HepG2 (cell line): ENCODE data around the gene HABP4. TPM values are rescaled to one million over a fixed set of nuclear protein-coding genes. Genes with fewer than 3 reads are reported as not detected.

Source experiments
- ATF5 ChIP-seq: sonication (generic); formaldehyde crosslinking; IDR thresholded peaks from 2 replicates; pipeline ENCODE4 v1.4.0; 2020; ENCODE audit warnings: mild to moderate bottlenecking, low read depth, missing genetic modification reagents
- CTCF ChIP-seq: sonication (generic); formaldehyde crosslinking; IDR thresholded peaks from 2 replicates; pipeline ENCODE4 v1.5.0; 2020; ENCODE audit warnings: mild to moderate bottlenecking, missing genetic modification reagents, moderate library complexity
- GABPA ChIP-seq, 2 experiments: IDR thresholded peaks; 2 replicates each; pipeline ENCODE4 v1.6.1; 2011 to 2016; ENCODE audit warnings: low read depth in 2 of 2, low read length in 1 of 2, missing biosample characterization in 1 of 2, missing genetic modification characterization in 1 of 2
- KDM3A ChIP-seq: IDR thresholded peaks from 2 replicates; pipeline ENCODE4 v1.6.1; 2018; ENCODE audit warnings: low read depth, missing compliant biosample characterization
- KDM6A ChIP-seq: IDR thresholded peaks from 2 replicates; pipeline ENCODE4 v1.6.1; 2016; ENCODE audit warnings: low read depth
- MLXIP ChIP-seq: sonication (generic); formaldehyde crosslinking; IDR thresholded peaks from 2 replicates; pipeline ENCODE4 v1.9.0; 2021; ENCODE audit warnings: missing genetic modification reagents, borderline replicate concordance
- MTERF4 ChIP-seq: sonication (generic); formaldehyde crosslinking; IDR thresholded peaks from 2 replicates; pipeline ENCODE4 v1.8.0; 2023; ENCODE audit warnings: mild to moderate bottlenecking, missing genetic modification reagents
- REL ChIP-seq: sonication (generic); formaldehyde crosslinking; conservative IDR thresholded peaks from 2 replicates; pipeline ENCODE4 v1.8.0; 2022; ENCODE audit warnings: mild to moderate bottlenecking, missing genetic modification reagents, moderate library complexity
- SNAI1 ChIP-seq: sonication (generic); formaldehyde crosslinking; IDR thresholded peaks from 2 replicates; pipeline ENCODE4 v1.5.0; 2020; ENCODE audit warnings: mild to moderate bottlenecking, missing genetic modification reagents, borderline replicate concordance
- TEAD2 ChIP-seq: sonication (generic); formaldehyde crosslinking; IDR thresholded peaks from 2 replicates; pipeline ENCODE4 v1.9.0; 2021; ENCODE audit warnings: missing genetic modification reagents
- ZBTB34 ChIP-seq: sonication (generic); formaldehyde crosslinking; IDR thresholded peaks from 2 replicates; pipeline ENCODE4 v1.8.0; 2022; ENCODE audit warnings: mild to moderate bottlenecking, missing genetic modification reagents
- ZFP36 ChIP-seq: fragments of 150-350 bp; IDR thresholded peaks from 2 replicates; pipeline ENCODE4 v1.6.1; 2018; ENCODE audit warnings: borderline replicate concordance, low read length, low read depth; ENCODE audit not compliant: partially characterized antibody
- ZKSCAN8 ChIP-seq: IDR thresholded peaks from 2 replicates; pipeline ENCODE4 v1.6.1; 2016; ENCODE audit warnings: borderline replicate concordance, missing genetic modification reagents, missing compliant biosample characterization
- ZNF160 ChIP-seq: sonication (generic); formaldehyde crosslinking; IDR thresholded peaks from 2 replicates; pipeline ENCODE4 v1.8.0; 2022; ENCODE audit warnings: mild to moderate bottlenecking, inconsistent platforms, missing genetic modification reagents
- ZNF180 ChIP-seq: sonication (generic); formaldehyde crosslinking; IDR thresholded peaks from 2 replicates; pipeline ENCODE4 v1.4.0; 2020; ENCODE audit warnings: low read depth, missing genetic modification reagents, borderline replicate concordance
- ZNF20 ChIP-seq: sonication (generic); formaldehyde crosslinking; IDR thresholded peaks from 2 replicates; pipeline ENCODE4 v1.4.0; 2020; ENCODE audit warnings: mild to moderate bottlenecking, moderate library complexity, missing genetic modification reagents
- ZNF256 ChIP-seq: sonication (generic); formaldehyde crosslinking; conservative IDR thresholded peaks from 2 replicates; pipeline ENCODE4 v1.4.0; 2020; ENCODE audit warnings: missing genetic modification reagents
- ZNF558 ChIP-seq: sonication (generic); formaldehyde crosslinking; IDR thresholded peaks from 2 replicates; pipeline ENCODE4 v1.9.0; 2022; ENCODE audit warnings: mild to moderate bottlenecking, missing genetic modification reagents, borderline replicate concordance
- ZNF570 ChIP-seq: sonication (generic); formaldehyde crosslinking; IDR thresholded peaks from 2 replicates; pipeline ENCODE4 v1.4.0; 2020; ENCODE audit warnings: mild to moderate bottlenecking, missing genetic modification reagents, borderline replicate concordance
- ZNF607 ChIP-seq: sonication (generic); formaldehyde crosslinking; IDR thresholded peaks from 2 replicates; pipeline ENCODE4 v1.5.1; 2020; ENCODE audit warnings: missing genetic modification reagents, mild to moderate bottlenecking, borderline replicate concordance
- ZNF670 ChIP-seq: sonication (generic); formaldehyde crosslinking; IDR thresholded peaks from 2 replicates; pipeline ENCODE4 v1.8.0; 2022; ENCODE audit warnings: mild to moderate bottlenecking, missing genetic modification reagents, borderline replicate concordance
- polyA plus RNA-seq, 8 experiments: library from polyadenylated mRNA; depleted of rRNA in 3 of 8; stranded (reverse) in 7 of 8; unstranded in 1 of 8; fragments of >200 nt; fragmentation: Illumina TruSeq in 4 of 8; extraction: Trizol in 4 of 8; gene quantifications; 2 replicates each; pipeline versions ENCODE4 v1.2.1 to v1.2.3, GENCODE V29; 2011 to 2016; ENCODE audit warnings: low read depth in 4 of 8, missing spikeins in 1 of 8, mixed read lengths in 1 of 8; ENCODE audit not compliant: insufficient read depth in 1 of 8
- total RNA-seq, 5 experiments: library from RNA; depleted of rRNA; stranded (reverse); fragments of >200 nt; fragmentation: Illumina TruSeq; extraction: Trizol; gene quantifications; 2 replicates each; pipeline ENCODE4 v1.2.3, GENCODE V29; 2016; ENCODE audit warnings: low read depth in 1 of 5

Gene HABP4
- total and polyA plus RNA-seq, 2 of the 13 experiments (the other 11 are each of a cell fraction or from before 2014, with no cell fraction given), result 14.3 to 26.6 TPM

- TF ChIP-seq KDM3A (CRISPR knock-in tag), result peak; percentile 91; the same call in 1 of the 2 replicates
- TF ChIP-seq ZNF180, result no peak
- TF ChIP-seq KDM6A (CRISPR knock-in tag), result no peak
- TF ChIP-seq ZNF160 (CRISPR knock-in tag), result no peak
- TF ChIP-seq SNAI1 (CRISPR knock-in tag), result peak; percentile 97
- TF ChIP-seq GABPA (IDR thresholded peaks at IDR 0.05; ENCODE audit: low read depth, low read length), result peak; percentile 45
- TF ChIP-seq GABPA (CRISPR knock-in tag; IDR thresholded peaks at IDR 0.05; ENCODE audit: low read depth), result 0 out of 2 replicates have a peak, but pooled peaks have one; percentile 60
- TF ChIP-seq CTCF (CRISPR knock-in tag), result peak; percentile 9; the same call in 1 of the 2 replicates
- no peak for TF ChIP-seq MTERF4 (CRISPR knock-in tag)
- no peak for TF ChIP-seq ZNF256 (CRISPR knock-in tag)
- no peak for TF ChIP-seq MLXIP (CRISPR knock-in tag)
- TF ChIP-seq ZNF670 (CRISPR knock-in tag), result peak; percentile 17; the same call in 1 of the 2 replicates
- TF ChIP-seq ZNF607 (CRISPR knock-in tag), result peak; percentile 71; the same call in 1 of the 2 replicates
- no peak for TF ChIP-seq ZNF20
- peak; percentile 58; the same call in 1 of the 2 replicates for TF ChIP-seq ZKSCAN8 (CRISPR knock-in tag)
- TF ChIP-seq ZFP36, result no peak
- TF ChIP-seq ZBTB34 (CRISPR knock-in tag), result no peak
- TF ChIP-seq REL (CRISPR knock-in tag), result peak; percentile 83; the same call in 1 of the 2 replicates
- no peak for TF ChIP-seq ZNF570 (CRISPR knock-in tag)
- peak; percentile 43; the same call in 1 of the 2 replicates for TF ChIP-seq ATF5 (CRISPR knock-in tag)
- TF ChIP-seq ZNF558 (CRISPR knock-in tag), result no peak
- no peak for TF ChIP-seq TEAD2
These were observed 32.9 kb upstream of the HABP4 start (continued) for GRCh38 chr9:96417051-96417586.
